ENCODE measurements around the gene EPC2.

DNA sequence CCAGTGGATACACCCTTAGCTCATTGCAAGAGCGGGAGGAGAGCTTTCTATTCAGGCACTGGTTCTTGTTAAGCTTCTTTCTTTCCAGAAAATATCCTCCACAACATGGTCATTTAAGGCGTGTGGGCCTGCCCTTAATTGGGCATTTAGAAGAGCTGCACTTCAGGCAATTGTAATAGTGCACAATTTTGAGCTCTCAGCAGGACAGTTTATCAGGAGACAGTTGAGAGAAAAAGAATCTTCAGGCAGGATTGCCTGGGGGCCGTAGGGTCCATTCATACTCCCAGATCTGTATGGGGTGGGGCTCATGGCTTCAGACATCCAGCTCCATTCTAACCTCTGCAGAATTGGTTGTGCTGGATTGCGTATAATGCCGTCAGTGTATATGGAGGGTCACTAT is 6.0 kb upstream of the EPC2 start:
- TF ChIP-seq YY1 (IDR thresholded peaks at IDR 0.05; ENCODE audit: insufficient read depth, insufficient read length) (no peak), ZNF274 (IDR thresholded peaks at IDR 0.05; ENCODE audit: low read depth, low read length) (no peak), SUZ12 (IDR thresholded peaks at IDR 0.05; ENCODE audit: extremely low read depth, insufficient read depth, insufficient read length) (no peak)
